Loucy (cell line): ENCODE results near the gene CSAG2.
"Not testable (repeated sequence)": the region's sequence is repeated elsewhere in the genome, so short reads cannot be mapped to it uniquely, and the experiment has no call there.

Source experiments
- H2AFZ ChIP-seq: fragments of 200-600 bp; sonication (generic); 2 replicates; pipeline ENCODE4 v1.6.0; 2016; ENCODE audit warnings: antibody characterized with exemption, mild to moderate bottlenecking, low read length, moderate library complexity
- H3F3A ChIP-seq: fragments of 200-600 bp; 2 replicates; pipeline ENCODE4 v1.6.0; 2016; ENCODE audit warnings: antibody characterized with exemption, low read depth, mild to moderate bottlenecking
- H3K27me3 ChIP-seq: fragments of 200-600 bp; sonication (generic); 2 replicates; pipeline ENCODE4 v1.6.1; 2014; ENCODE audit warnings: low read length, mild to moderate bottlenecking; ENCODE audit not compliant: insufficient read depth, poor library complexity, severe bottlenecking
- H3K36me3 ChIP-seq: fragments of 200-600 bp; sonication (generic); 2 replicates; pipeline ENCODE4 v1.6.1; 2016; ENCODE audit warnings: low read length; ENCODE audit not compliant: insufficient read depth
- H3K4me1 ChIP-seq: fragments of 200-600 bp; sonication (generic); 2 replicates; pipeline ENCODE4 v1.5.1; 2014; ENCODE audit warnings: low read length, mild to moderate bottlenecking; ENCODE audit not compliant: insufficient read depth, poor library complexity, severe bottlenecking
- H3K4me2 ChIP-seq: fragments of 200-600 bp; sonication (generic); 2 replicates; pipeline ENCODE4 v1.6.0; 2014; ENCODE audit warnings: antibody characterized with exemption, low read length, low read depth, mild to moderate bottlenecking; ENCODE audit not compliant: poor library complexity, severe bottlenecking
- H3K4me3 ChIP-seq: fragments of 200-600 bp; sonication (generic); 2 replicates; pipeline ENCODE4 v1.5.1; 2014; ENCODE audit warnings: low read length, mild to moderate bottlenecking, mixed read lengths; ENCODE audit not compliant: poor library complexity, severe bottlenecking
- H3K79me2 ChIP-seq: fragments of 200-600 bp; sonication (generic); 2 replicates; pipeline ENCODE4 v1.6.1; 2014; ENCODE audit warnings: low read length; ENCODE audit not compliant: insufficient read depth
- H3K9ac ChIP-seq: fragments of 200-600 bp; sonication (generic); 2 replicates; pipeline ENCODE4 v1.6.0; 2014; ENCODE audit warnings: mild to moderate bottlenecking, low read depth, low read length, moderate library complexity; ENCODE audit not compliant: poor library complexity, severe bottlenecking
- H3K9me2 ChIP-seq: fragments of 200-600 bp; sonication (generic); replicated peaks from 2 replicates; pipeline ENCODE4 v1.6.1; 2016; ENCODE audit warnings: low read depth, low read length, mixed read lengths
- H3K9me3 ChIP-seq: fragments of 200-600 bp; sonication (generic); 2 replicates; pipeline ENCODE4 v1.6.1; 2014; ENCODE audit warnings: mild to moderate bottlenecking, antibody characterized with exemption, low read length, low read depth; ENCODE audit not compliant: insufficient read depth
- H4K20me1 ChIP-seq: fragments of 200-600 bp; sonication (generic); 2 replicates; pipeline ENCODE4 v1.6.0; 2014; ENCODE audit warnings: antibody characterized with exemption, low read length, mild to moderate bottlenecking; ENCODE audit not compliant: insufficient read depth, poor library complexity, severe bottlenecking
- EZH2phosphoT487 ChIP-seq: fragments of 200-600 bp; IDR thresholded peaks from 2 replicates; pipeline ENCODE4 v1.6.1; 2018; ENCODE audit warnings: antibody characterized with exemption, mild to moderate bottlenecking, moderate library complexity, borderline replicate concordance
- TF ChIP-seq, protein P1 (sequence below): fragments of 200-600 bp; sonication (generic); conservative IDR thresholded peaks from 2 replicates; pipeline ENCODE4 v1.5.1; 2014; ENCODE audit warnings: mild to moderate bottlenecking, antibody characterized with exemption, low read length

Gene CSAG2

GRCh38 chrX:152700390-152700789 is 8.7 kb downstream of the CSAG2 start:
- not testable (repeated sequence) for H3K36me3 ChIP-seq, H3K4me3 ChIP-seq, H3K4me1 ChIP-seq, H3K27me3 ChIP-seq, H3K79me2 ChIP-seq, H3F3A ChIP-seq, H3K9ac ChIP-seq, H2AFZ ChIP-seq, H3K9me3 ChIP-seq, H3K9me2 ChIP-seq, H3K4me2 ChIP-seq, H4K20me1 ChIP-seq

GRCh38 chrX:152697952-152698931 is 10.8 kb downstream of the CSAG2 start, which contains the start of gene MAGEA3:
Gene MAGEA3, plus strand, starts transcription at chrX:152698794. Its CDS starts 2,039 bp downstream, at chrX:152700833.
- H3K27me3 ChIP-seq, H3K4me2 ChIP-seq, H3K9ac ChIP-seq, H3K79me2 ChIP-seq, H3K4me3 ChIP-seq, H3K9me2 ChIP-seq, H3F3A ChIP-seq, H3K9me3 ChIP-seq, H2AFZ ChIP-seq, H4K20me1 ChIP-seq, H3K4me1 ChIP-seq, H3K36me3 ChIP-seq: not testable (repeated sequence)

- not testable (repeated sequence) for H3K36me3 ChIP-seq, H3F3A ChIP-seq, H3K4me3 ChIP-seq, H3K79me2 ChIP-seq, H3K9me2 ChIP-seq, H4K20me1 ChIP-seq, H2AFZ ChIP-seq, H3K9ac ChIP-seq, H3K27me3 ChIP-seq, H3K4me2 ChIP-seq, H3K9me3 ChIP-seq, H3K4me1 ChIP-seq
Observed at GRCh38 chrX:152681012-152681411, 28.1 kb downstream of the CSAG2 start.

DNA sequence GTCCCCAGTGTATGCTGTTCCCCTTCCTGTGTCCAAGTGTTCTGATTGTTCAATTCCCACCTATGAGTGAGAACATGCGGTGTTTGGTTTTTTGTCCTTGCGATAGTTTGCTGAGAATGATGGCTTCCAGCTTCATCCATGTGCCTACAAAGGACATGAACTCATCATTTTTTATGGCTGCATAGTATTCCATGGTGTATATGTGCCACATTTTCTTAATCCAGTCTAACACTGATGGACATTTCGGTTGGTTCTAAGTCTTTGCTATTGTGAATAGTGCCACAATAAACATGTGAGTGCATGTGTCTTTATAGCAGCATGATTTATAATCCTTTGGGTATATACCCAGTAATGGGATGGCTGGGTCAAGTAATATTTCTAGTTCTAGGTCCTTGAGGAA is 34.4 kb downstream of the CSAG2 start:
- H3K27me3 ChIP-seq, H3K79me2 ChIP-seq, H4K20me1 ChIP-seq, H2AFZ ChIP-seq, H3K4me1 ChIP-seq, H3K9me3 ChIP-seq, H3K4me2 ChIP-seq, H3K4me3 ChIP-seq, H3K36me3 ChIP-seq, H3F3A ChIP-seq, H3K9ac ChIP-seq, H3K9me2 ChIP-seq: not testable (repeated sequence)

GRCh38 chrX:152674135-152674534 is 34.9 kb downstream of the CSAG2 start:
- TF ChIP-seq, protein P1, sequence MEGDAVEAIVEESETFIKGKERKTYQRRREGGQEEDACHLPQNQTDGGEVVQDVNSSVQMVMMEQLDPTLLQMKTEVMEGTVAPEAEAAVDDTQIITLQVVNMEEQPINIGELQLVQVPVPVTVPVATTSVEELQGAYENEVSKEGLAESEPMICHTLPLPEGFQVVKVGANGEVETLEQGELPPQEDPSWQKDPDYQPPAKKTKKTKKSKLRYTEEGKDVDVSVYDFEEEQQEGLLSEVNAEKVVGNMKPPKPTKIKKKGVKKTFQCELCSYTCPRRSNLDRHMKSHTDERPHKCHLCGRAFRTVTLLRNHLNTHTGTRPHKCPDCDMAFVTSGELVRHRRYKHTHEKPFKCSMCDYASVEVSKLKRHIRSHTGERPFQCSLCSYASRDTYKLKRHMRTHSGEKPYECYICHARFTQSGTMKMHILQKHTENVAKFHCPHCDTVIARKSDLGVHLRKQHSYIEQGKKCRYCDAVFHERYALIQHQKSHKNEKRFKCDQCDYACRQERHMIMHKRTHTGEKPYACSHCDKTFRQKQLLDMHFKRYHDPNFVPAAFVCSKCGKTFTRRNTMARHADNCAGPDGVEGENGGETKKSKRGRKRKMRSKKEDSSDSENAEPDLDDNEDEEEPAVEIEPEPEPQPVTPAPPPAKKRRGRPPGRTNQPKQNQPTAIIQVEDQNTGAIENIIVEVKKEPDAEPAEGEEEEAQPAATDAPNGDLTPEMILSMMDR = no peak
- TF ChIP-seq EZH2phosphoT487 = no peak
- no peak overlapping the region for H2AFZ ChIP-seq
- H3K27me3 ChIP-seq = no peaks in the 10 kb centered on the region
- H3K36me3 ChIP-seq = no peaks in the 10 kb centered on the region
- H3K4me3 ChIP-seq = no peak overlapping the region
- H3K9ac ChIP-seq = no peak overlapping the region
- H3K9me3 ChIP-seq = no peaks in the 10 kb centered on the region
- H4K20me1 ChIP-seq = no peaks in the 10 kb centered on the region
- no peaks in the 10 kb centered on the region for H3K9me2 ChIP-seq
- no peaks in the 10 kb centered on the region for H3F3A ChIP-seq
- no peaks in the 10 kb centered on the region for H3K4me1 ChIP-seq
- no peak overlapping the region for H3K4me2 ChIP-seq
- H3K79me2 ChIP-seq = no peaks in the 10 kb centered on the region
